Regular cardiac myocyte (primary cell): Measurements from ENCODE around the gene ADAT3. TPM values are rescaled to one million over a fixed set of nuclear protein-coding genes. Genes with fewer than 3 reads are reported as not detected.

Experiments used
- total RNA-seq: library from RNA; depleted of rRNA; stranded (reverse); fragments of >200 nt; gene quantifications from 2 replicates; pipeline ENCODE4 v1.2.3, GENCODE V29; 2014

Gene ADAT3
- 1.3 and 1.7 TPM in 2 replicates for total RNA-seq

GRCh38 chr19:1905110-1905862 lies at the start of gene ADAT3, which contains the start of gene SCAMP4:
ADAT3 (plus strand) TSS chr19:1905399; CDS start chr19:1912048, 6,649 bp downstream.
SCAMP4 (plus strand) TSS chr19:1905399; CDS start chr19:1915020, 9,621 bp downstream.

GRCh38 chr19:1863328-1863637 lies 41.9 kb upstream of the ADAT3 start, which contains the start of gene KLF16:
KLF16 (minus strand) TSS chr19:1863579; CDS start chr19:1863497, 82 bp downstream.

GRCh38 chr19:1885398-1886119 lies 19.6 kb upstream of the ADAT3 start, which contains the start of gene ABHD17A:
ABHD17A (minus strand) TSS chr19:1885496; CDS start chr19:1881566, 3,930 bp downstream.

GRCh38 chr19:1941146-1942077 lies 36.2 kb downstream of the ADAT3 start, which contains the start of gene CSNK1G2:
CSNK1G2 (plus strand) TSS chr19:1941172; CDS start chr19:1969773, 28,601 bp downstream.

Other genes starting within 250 kb of the ADAT3 start
- gene ONECUT3, start 151.9 kb upstream of the ADAT3 start, total RNA-seq: not detected in 2 replicates
- gene ATP8B3, start 93.1 kb upstream of the ADAT3 start, total RNA-seq: 0.38 and 1.7 TPM in 2 replicates
- gene REXO1, start 56.9 kb upstream of the ADAT3 start, total RNA-seq: 2.5 and 6.9 TPM in 2 replicates
- 4.8 and 9.4 TPM in 2 replicates for gene KLF16, start 41.8 kb upstream of the ADAT3 start, total RNA-seq
- gene ABHD17A, start 19.9 kb upstream of the ADAT3 start, total RNA-seq: 65.7 and 73.8 TPM in 2 replicates
- gene SCAMP4, start within 50 bp of the ADAT3 start, total RNA-seq: 31.3 and 34.7 TPM in 2 replicates
- gene CSNK1G2, start 35.8 kb downstream of the ADAT3 start, total RNA-seq: 42.8 and 45.4 TPM in 2 replicates
- 37.5 and 47.5 TPM in 2 replicates for gene BTBD2, start 110.3 kb downstream of the ADAT3 start, total RNA-seq
- 73.9 and 89.0 TPM in 2 replicates for gene MKNK2, start 145.8 kb downstream of the ADAT3 start, total RNA-seq
- gene MOB3A, start 190.9 kb downstream of the ADAT3 start, total RNA-seq: 8.5 and 17.1 TPM in 2 replicates
- 0.58 and 0.85 TPM in 2 replicates for gene IZUMO4, start 191.5 kb downstream of the ADAT3 start, total RNA-seq
- gene AP3D1, start 246.2 kb downstream of the ADAT3 start, total RNA-seq: 89.4 and 121 TPM in 2 replicates